Ecto neural progenitor cell (in vitro differentiated cells): ENCODE results near the gene DPCD.
A peak's percentile ranks its signal among the peaks of the same experiment; 100 is the strongest.
"Not testable (repeated sequence)": the region's sequence is repeated elsewhere in the genome, so short reads cannot be mapped to it uniquely, and the experiment has no call there.

Experiments
- DNase-seq: peaks from one replicate; pipeline ENCODE4 v3.0.0-alpha.2; 2018; ENCODE audit warnings: low spot score

DPCD gene

GRCh38 chr10:101618871-101619270 lies 30.8 kb downstream of the DPCD start:
- no peak for DNase-seq

- peak; percentile 57 for DNase-seq
Observed at GRCh38 chr10:101619983-101620382, 31.9 kb downstream of the DPCD start.

GRCh38 chr10:101623528-101623927 lies 35.4 kb downstream of the DPCD start:
- DNase-seq, result no peak

- no peak for DNase-seq
Observed at GRCh38 chr10:101624526-101625102, 36.5 kb downstream of the DPCD start.

GRCh38 chr10:101625821-101626412 lies 37.8 kb downstream of the DPCD start:
- DNase-seq, result no peak

DNA sequence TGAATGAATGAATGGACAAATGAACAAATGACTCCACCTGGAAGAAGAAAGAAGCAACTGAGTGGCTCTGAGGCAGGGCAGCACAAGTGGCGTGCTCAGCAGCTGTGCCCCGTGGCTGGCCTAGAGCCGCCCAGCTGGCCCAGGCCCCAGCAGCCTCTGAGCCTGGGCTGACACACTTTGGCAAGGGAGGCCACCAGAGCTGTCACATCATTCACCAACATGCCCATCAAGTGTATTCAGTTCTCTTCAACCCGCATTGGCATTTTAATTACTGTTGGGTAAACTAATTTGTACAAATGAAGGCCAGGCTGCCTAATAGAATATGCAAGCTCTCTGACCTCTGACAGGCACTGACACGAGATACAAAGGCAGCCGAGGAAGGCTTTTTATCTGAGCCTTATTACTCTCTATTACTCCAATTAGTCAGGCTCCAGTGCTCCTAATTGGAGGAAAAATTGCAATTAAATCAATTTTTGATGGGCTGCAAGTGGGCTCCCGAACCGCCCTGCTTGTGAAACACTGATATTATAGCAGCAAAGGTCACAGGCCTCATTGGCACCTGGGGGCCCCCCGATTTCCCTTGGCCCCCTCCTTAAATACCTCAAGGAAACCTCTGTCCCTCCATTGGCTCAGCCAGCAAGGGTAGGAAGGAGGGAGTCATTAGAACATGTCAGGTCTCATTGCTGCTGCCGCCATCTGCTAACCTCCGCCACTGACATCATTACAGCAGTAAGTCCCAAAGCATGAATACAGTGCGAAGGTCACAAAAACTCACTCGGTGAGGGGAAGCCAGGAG lies 41.9 kb downstream of the DPCD start:
- no peak for DNase-seq

DNA sequence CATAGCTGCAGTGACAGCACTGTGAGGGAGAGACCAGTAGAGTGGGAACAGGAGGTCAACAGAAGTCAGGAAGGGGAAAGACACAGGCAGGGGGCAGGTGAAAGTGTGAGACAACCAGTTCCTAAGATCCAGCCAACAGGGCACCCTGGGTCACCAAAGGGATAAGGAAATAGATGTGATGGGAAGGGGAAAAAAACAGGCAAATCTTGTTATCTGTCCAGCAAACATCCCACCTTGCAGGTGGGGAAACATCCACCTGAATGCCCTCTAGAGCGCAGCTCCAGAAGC lies 42.5 kb downstream of the DPCD start:
- DNase-seq, result no peak

GRCh38 chr10:101631821-101632475 lies 43.8 kb downstream of the DPCD start:
- DNase-seq, result no peak

DNA sequence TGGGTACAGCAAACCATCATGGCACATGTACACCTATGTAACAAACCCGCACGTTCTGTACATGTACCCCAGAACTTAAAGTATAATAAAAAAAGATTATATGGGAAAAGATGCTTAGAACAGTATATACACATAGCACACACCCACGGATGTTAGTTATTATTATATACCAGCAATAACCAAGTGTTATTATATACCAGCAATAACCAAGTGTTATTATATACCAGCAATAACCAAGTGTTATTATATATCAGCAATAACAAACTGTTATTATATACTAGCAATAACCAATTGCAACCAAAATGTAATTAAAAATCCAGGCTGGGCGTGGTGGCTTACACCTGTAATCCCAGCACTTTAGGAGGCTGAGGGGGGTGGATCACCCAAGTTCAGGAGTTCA lies 45.4 kb downstream of the DPCD start:
- DNase-seq, result not testable (repeated sequence)

- DNase-seq, result no peak
Observed at GRCh38 chr10:101639141-101639900, 51.2 kb downstream of the DPCD start.

GRCh38 chr10:101643546-101643945 lies 55.4 kb downstream of the DPCD start:
- no peak for DNase-seq

GRCh38 chr10:101644002-101644401 lies 55.9 kb downstream of the DPCD start:
- DNase-seq, result no peak

DNA sequence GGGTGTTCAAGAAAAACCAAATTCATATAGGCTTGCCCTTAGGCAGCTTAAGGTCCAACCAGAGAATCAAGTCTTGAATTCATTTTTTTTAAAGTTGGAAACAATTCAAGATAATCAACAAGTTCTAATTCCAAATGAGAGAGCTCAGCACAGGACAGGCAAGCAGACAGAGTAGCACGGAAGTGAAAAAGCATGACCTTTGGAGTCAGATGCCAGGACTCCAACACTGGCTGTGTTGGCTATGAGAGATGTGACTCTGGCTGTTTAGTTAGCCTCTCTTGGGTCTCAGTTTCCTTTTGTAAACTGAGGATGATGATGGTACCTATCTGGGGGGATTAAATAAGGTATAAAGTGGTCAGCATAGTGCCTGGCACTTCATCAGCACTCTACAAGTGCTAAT lies 57.5 kb downstream of the DPCD start:
- DNase-seq, result no peak

DNA sequence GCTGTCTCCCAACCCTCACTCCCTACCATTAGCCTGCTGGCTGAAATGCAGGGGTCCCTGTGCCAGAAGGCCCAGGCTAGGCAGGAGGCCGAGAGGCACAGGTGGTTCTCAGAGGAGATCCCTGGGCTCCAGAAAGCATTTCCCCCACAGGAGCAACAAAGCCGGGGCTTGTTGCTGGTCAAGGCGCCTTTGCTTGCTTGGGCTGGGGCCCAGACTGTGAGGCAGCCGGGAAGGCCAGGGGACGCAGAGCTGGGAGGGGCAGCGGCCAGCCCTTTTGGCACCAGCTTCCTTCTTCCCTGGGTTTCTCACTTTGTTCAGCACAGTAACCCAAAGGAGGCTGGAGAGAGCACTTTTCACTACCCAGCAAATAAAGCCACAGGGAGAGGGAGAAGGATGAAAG lies 58.2 kb downstream of the DPCD start:
- DNase-seq, result no peak

DNA sequence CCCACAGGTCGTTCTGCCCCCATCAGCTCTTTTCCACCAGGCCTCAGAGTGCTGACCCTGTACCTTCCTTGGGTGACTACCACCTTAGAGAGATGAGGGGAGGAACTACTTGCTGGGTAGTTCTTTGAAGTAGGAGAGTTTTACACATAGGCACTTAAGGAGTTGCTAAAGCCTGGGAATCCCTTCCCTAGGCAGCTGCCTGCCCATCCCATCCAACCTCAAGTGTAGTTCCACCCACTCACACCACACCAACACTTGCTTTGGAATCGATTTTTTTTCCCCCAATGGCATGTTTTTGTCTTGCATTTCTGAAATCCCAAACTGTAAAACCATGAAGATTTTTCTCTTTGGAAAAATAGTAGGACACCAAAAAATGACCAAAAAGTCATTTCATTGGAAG lies 59.1 kb downstream of the DPCD start:
- no peak for DNase-seq

DNA sequence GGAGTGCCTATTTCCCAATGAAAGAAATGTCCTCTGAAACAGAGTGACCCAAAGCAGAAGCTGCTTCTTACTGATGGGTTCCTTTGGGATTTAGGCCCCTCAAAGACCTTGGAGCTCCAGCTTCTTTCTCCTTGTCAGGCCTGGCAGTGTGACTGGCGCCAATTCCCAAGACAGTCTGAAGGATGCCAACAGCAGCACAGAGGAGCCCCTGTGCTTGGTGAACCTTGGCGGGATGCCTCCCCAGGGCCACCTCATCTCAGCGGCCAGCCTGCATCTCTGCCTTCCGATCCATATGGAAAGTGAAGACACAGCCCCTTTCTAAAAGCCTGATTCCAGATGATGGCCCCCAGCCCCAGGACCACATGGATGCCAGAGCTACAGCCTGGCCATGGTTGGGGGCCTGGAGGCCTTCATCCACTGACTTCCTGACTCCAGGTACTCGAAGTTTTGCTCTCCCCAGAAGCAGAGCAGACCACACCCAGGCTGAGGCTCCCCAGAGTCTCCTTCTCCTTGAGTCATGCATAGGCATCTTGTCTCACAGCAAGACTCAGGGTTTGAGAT lies 61.5 kb downstream of the DPCD start:
- DNase-seq, result no peak

- peak; percentile 55 for DNase-seq
Observed at GRCh38 chr10:101650863-101651262, 62.7 kb downstream of the DPCD start.

- no peak for DNase-seq
Observed at GRCh38 chr10:101651336-101651735, 63.2 kb downstream of the DPCD start.

GRCh38 chr10:101653536-101653935 lies 65.4 kb downstream of the DPCD start:
- no peak for DNase-seq

- DNase-seq, result no peak
Observed at GRCh38 chr10:101655570-101655969, 67.4 kb downstream of the DPCD start.

DNA sequence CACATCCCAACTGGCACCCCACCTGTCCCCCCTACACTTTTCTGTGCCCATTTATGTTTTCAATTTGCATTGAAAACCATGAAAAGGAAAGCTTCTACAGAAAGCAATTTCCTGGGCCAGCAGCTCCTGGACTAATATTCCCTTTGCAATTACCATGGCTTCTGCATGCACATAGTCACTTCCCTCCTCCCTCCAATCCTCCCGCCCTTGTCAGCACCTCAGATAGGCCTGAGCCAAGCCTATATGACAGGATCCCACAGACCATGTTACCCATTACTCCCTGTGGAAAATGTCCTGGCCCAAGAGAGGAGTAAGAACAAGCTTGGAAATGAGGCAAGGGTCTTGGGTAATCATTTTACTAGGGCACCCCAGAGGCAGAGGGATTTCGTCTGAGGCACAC lies 68.8 kb downstream of the DPCD start:
- DNase-seq, result no peak

GRCh38 chr10:101658975-101659374 lies 70.9 kb downstream of the DPCD start:
- DNase-seq, result no peak
